CD14-positive monocyte (primary cell): ENCODE data around the gene LMO3. TPM values are rescaled to one million over a fixed set of nuclear protein-coding genes. Genes with fewer than 3 reads are reported as not detected.

ENCODE experiments used
- DNase-seq, 3 donors: peaks; one replicate each; pipeline ENCODE4 v3.0.0-alpha.2; 2011 to 2022
- H2AFZ ChIP-seq: 2 replicates; pipeline ENCODE4 v1.6.0; 2012; ENCODE audit warnings: mild to moderate bottlenecking, low read depth, low read length, inconsistent platforms; ENCODE audit not compliant: insufficient read depth, poor library complexity, severe bottlenecking
- H3K27ac ChIP-seq, 2 donors: 1 replicate in 1 of 2; 2 replicates in 1 of 2; pipeline ENCODE4 v1.5.1; 2012 to 2013; ENCODE audit warnings: low read length in 2 of 2, control low read depth in 1 of 2, inconsistent platforms in 1 of 2, low read depth in 1 of 2, mild to moderate bottlenecking in 1 of 2
- H3K27me3 ChIP-seq, 2 donors: one replicate each; pipeline versions ENCODE4 v1.6.0 to v1.6.1; 2011 to 2013; ENCODE audit warnings: low read length in 2 of 2; ENCODE audit not compliant: control insufficient read depth in 2 of 2, insufficient read depth in 2 of 2
- H3K36me3 ChIP-seq, 2 donors: replicated peaks in 1 of 2; 1 replicate in 1 of 2; 2 replicates in 1 of 2; pipeline versions ENCODE4 v1.5.1 to v1.6.1; 2012 to 2013; ENCODE audit warnings: low read length in 2 of 2, control low read depth in 1 of 2, inconsistent platforms in 1 of 2, mild to moderate bottlenecking in 1 of 2; ENCODE audit not compliant: insufficient read depth in 2 of 2, control insufficient read depth in 1 of 2
- H3K4me1 ChIP-seq, 2 donors: 1 replicate in 1 of 2; 2 replicates in 1 of 2; pipeline versions ENCODE4 v1.5.1 to v1.6.1; 2012 to 2013; ENCODE audit warnings: low read length in 2 of 2, control low read depth in 1 of 2, inconsistent platforms in 1 of 2, mild to moderate bottlenecking in 1 of 2, moderate library complexity in 1 of 2; ENCODE audit not compliant: insufficient read depth in 2 of 2, control insufficient read depth in 1 of 2
- H3K4me2 ChIP-seq: replicated peaks from 2 replicates; pipeline ENCODE3; 2012; ENCODE audit warnings: low read length, moderate library complexity, mild to moderate bottlenecking; ENCODE audit not compliant: poor library complexity, severe bottlenecking; ENCODE audit errors: extremely low read depth
- H3K4me3 ChIP-seq, 3 experiments: fragments of 200-600 bp in 1 of 3; sonication (generic) in 1 of 3; replicated peaks in 1 of 3; 1 replicate in 2 of 3; 2 replicates in 1 of 3; pipeline ENCODE4 v1.5.1; 2011 to 2013; ENCODE audit warnings: low read length in 3 of 3, mild to moderate bottlenecking in 3 of 3, control low read depth in 2 of 3, low read depth in 2 of 3, inconsistent platforms in 1 of 3, moderate library complexity in 1 of 3
- H3K79me2 ChIP-seq: 2 replicates; pipeline ENCODE4 v1.6.0; 2012; ENCODE audit warnings: mild to moderate bottlenecking, control low read depth, inconsistent platforms, low read length, moderate library complexity; ENCODE audit not compliant: insufficient read depth
- H3K9ac ChIP-seq: 2 replicates; pipeline ENCODE4 v1.6.0; 2017; ENCODE audit warnings: low read length, mild to moderate bottlenecking; ENCODE audit not compliant: insufficient read depth, poor library complexity, severe bottlenecking
- H3K9me3 ChIP-seq, 2 donors: replicated peaks in 1 of 2; 1 replicate in 1 of 2; 2 replicates in 1 of 2; pipeline versions ENCODE4 v1.5.1 to v1.6.1; 2012 to 2013; ENCODE audit warnings: low read length in 2 of 2, control low read depth in 1 of 2; ENCODE audit not compliant: control insufficient read depth in 1 of 2, insufficient read depth in 1 of 2
- H4K20me1 ChIP-seq: 2 replicates; pipeline ENCODE4 v1.6.0; 2012; ENCODE audit warnings: mild to moderate bottlenecking, low read length, control low read depth, moderate library complexity; ENCODE audit not compliant: insufficient read depth
- H3K27ac Mint-ChIP-seq, 7 donors: one replicate each; pipeline ENCODE4 v1.8.0; 2020; ENCODE audit warnings: mild to moderate bottlenecking in 7 of 7, mixed read lengths in 7 of 7, moderate library complexity in 6 of 7, inconsistent platforms in 2 of 7
- H3K27me3 Mint-ChIP-seq, 3 donors: one replicate each; pipeline ENCODE4 v1.8.0; 2021 to 2022; ENCODE audit warnings: low read depth in 3 of 3, mild to moderate bottlenecking in 3 of 3, mixed read lengths in 3 of 3, moderate library complexity in 3 of 3, inconsistent platforms in 1 of 3
- H3K36me3 Mint-ChIP-seq, 2 donors: one replicate each; pipeline ENCODE4 v1.8.0; 2020; ENCODE audit warnings: mixed read lengths in 2 of 2, inconsistent platforms in 1 of 2, mild to moderate bottlenecking in 1 of 2
- H3K4me1 Mint-ChIP-seq: one replicate; pipeline ENCODE4 v1.8.0; 2020; ENCODE audit warnings: mild to moderate bottlenecking, mixed read lengths
- H3K4me3 Mint-ChIP-seq, 2 donors: one replicate each; pipeline ENCODE4 v1.8.0; 2020; ENCODE audit warnings: mild to moderate bottlenecking in 2 of 2, mixed read lengths in 2 of 2, moderate library complexity in 1 of 2
- H3K9me3 Mint-ChIP-seq, 7 donors: one replicate each; pipeline ENCODE4 v1.8.0; 2020 to 2022; ENCODE audit warnings: mixed read lengths in 7 of 7, mild to moderate bottlenecking in 6 of 7, moderate library complexity in 6 of 7, inconsistent platforms in 2 of 7
- WGBS: methylation state at CpG from one replicate; pipeline ENCODE4 v1.1.5; 2013; ENCODE audit warnings: missing lambda C conversion rate; ENCODE audit not compliant: insufficient coverage; 5-methylcytosine and 5-hydroxymethylcytosine counted together
- intact Hi-C, 2 donors: fragments of 100-400 bp; cut with micrococcal nuclease; formaldehyde crosslinking; loops; one replicate each; pipeline versions ENCODE4 v1.15.0 to v1.15.1; 2023
- polyA plus RNA-seq, 3 donors: library from polyadenylated mRNA; depleted of rRNA in 1 of 3; unstranded in 2 of 3; stranded (reverse) in 1 of 3; fragments of 300-500 nt in 2 of 3; fragments of >200 nt in 1 of 3; fragmentation: Illumina TruSeq in 2 of 3; gene quantifications; 1 replicate in 2 of 3; 2 replicates in 1 of 3; pipeline ENCODE4 v1.2.3, GENCODE V29; 2012 to 2021
- TF ChIP-seq, protein P1 (sequence below): fragments of 200-600 bp; IDR thresholded peaks from one replicate; pipeline ENCODE4 v1.8.0; 2022; ENCODE audit warnings: antibody characterized with exemption, mild to moderate bottlenecking

LMO3 gene
- polyA plus RNA-seq, 3 donors: not detected

DNA sequence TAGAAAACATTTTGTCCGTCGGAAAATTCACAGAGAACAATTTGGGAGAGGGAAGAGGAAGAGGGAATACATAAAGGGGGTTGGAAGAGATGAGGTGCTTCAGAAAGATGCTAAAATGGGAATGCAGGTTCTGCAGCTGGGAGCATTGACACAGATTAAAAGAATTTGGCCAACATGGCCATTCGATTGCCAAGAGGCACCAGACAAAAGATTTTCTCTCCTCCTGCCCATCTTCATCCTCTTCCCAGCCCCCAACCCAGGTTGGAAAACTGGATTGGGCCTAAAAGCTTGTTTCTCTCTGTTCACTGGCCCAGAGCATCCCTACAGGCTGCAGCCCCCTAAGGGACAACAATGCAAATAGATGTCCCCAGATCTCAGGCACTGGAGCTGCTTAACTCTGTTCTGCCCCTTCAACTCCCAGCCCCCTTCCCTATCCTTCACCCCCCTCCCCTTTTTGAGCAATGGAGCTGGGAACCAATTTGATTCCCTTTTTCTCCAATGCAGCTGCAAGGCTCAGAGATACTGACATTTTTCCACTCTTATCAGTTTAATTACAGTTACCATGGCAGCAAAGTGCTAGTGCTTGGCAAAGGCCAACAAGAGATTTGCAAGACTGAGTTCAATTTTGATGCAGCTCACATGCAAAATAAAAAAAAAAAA is 1.9 kb downstream of the LMO3 start:
- H3K79me2 ChIP-seq: no peaks in the 10 kb centered on the region
- Mint-ChIP-seq H3K36me3 (no peaks in the 10 kb centered on the region), H3K4me3 (peak overlapping the region in 1 of 2 donors; percentile 56), H3K27me3 (peaks cover 55 to 66% (median 62%) of the 10 kb centered on the region in 3 donors), H3K27ac (peak overlapping the region in 1 of 7 donors; percentile 23), H3K4me1 (peaks cover 8% of the 10 kb centered on the region), H3K9me3 (peaks cover 0 to 8% (median 4%) of the 10 kb centered on the region in 7 donors)
- H3K9ac ChIP-seq: no peak overlapping the region
- H3K9me3 ChIP-seq: peaks cover 0 to 22% of the 10 kb centered on the region in 2 donors
- H3K4me1 ChIP-seq: peaks cover 0 to 2% of the 10 kb centered on the region in 2 donors
- 71% methylated on average over 1 of the region's 3 CpGs for WGBS
- no peaks in the 10 kb centered on the region for H4K20me1 ChIP-seq
- no peak for DNase-seq
- no peak overlapping the region for H3K27ac ChIP-seq
- H2AFZ ChIP-seq: no peak overlapping the region
- intact Hi-C loops: no loop called here
- H3K4me2 ChIP-seq: no peak overlapping the region
- peaks cover 53 to 66% of the 10 kb centered on the region in 2 donors for H3K27me3 ChIP-seq
- TF ChIP-seq, protein P1, sequence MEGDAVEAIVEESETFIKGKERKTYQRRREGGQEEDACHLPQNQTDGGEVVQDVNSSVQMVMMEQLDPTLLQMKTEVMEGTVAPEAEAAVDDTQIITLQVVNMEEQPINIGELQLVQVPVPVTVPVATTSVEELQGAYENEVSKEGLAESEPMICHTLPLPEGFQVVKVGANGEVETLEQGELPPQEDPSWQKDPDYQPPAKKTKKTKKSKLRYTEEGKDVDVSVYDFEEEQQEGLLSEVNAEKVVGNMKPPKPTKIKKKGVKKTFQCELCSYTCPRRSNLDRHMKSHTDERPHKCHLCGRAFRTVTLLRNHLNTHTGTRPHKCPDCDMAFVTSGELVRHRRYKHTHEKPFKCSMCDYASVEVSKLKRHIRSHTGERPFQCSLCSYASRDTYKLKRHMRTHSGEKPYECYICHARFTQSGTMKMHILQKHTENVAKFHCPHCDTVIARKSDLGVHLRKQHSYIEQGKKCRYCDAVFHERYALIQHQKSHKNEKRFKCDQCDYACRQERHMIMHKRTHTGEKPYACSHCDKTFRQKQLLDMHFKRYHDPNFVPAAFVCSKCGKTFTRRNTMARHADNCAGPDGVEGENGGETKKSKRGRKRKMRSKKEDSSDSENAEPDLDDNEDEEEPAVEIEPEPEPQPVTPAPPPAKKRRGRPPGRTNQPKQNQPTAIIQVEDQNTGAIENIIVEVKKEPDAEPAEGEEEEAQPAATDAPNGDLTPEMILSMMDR: no peak
- no peak overlapping the region for H3K4me3 ChIP-seq
- H3K36me3 ChIP-seq: no peaks in the 10 kb centered on the region

DNA sequence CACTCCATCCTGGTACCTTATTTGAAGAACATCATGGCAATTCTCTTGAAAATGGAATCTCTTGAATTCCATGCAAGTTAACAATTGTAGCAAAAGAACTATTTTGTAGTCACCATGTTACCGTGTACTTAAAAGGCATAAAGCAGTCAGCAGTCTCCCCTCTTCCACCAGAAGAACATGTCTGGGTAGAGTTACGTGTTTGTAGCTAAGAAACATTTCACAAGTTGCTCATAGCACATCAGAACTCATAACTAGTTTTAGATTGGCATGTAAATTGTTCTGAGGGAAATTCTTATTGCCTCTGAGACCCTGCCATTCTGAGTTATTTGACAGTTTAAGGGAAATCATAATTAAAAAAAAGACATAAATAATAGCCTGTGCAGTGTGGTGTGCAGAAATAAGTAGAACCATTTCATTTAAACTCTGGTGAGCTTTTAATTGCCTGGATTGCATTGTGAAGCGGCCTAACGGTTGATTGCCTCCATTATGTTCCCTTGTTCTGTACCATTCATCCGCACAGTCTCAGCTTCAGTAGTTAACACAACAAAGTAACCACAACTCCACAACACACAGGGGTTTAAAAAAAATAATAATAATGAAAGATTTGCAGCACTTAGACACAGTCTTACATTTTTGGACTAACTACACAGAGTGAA is 2.6 kb downstream of the LMO3 start:
- H3K9ac ChIP-seq: no peak overlapping the region
- H3K4me2 ChIP-seq: no peak overlapping the region
- H3K27ac ChIP-seq: no peak overlapping the region
- Mint-ChIP-seq H3K27ac (no peak overlapping the region), H3K4me1 (peaks cover 8% of the 10 kb centered on the region), H3K36me3 (no peaks in the 10 kb centered on the region), H3K4me3 (peak overlapping the region in 1 of 2 donors; percentile 56), H3K9me3 (peaks cover 0 to 8% (median 3%) of the 10 kb centered on the region in 7 donors), H3K27me3 (peaks cover 49 to 62% (median 56%) of the 10 kb centered on the region in 3 donors)
- no peak for DNase-seq
- H3K27me3 ChIP-seq: peaks cover 47 to 60% of the 10 kb centered on the region in 2 donors
- H3K4me3 ChIP-seq: no peak overlapping the region
- intact Hi-C loops: no loop called here
- WGBS: no CpG with 5 or more reads among the region's 5 CpGs
- H4K20me1 ChIP-seq: no peaks in the 10 kb centered on the region
- no peaks in the 10 kb centered on the region for H3K36me3 ChIP-seq
- H2AFZ ChIP-seq: no peak overlapping the region
- H3K4me1 ChIP-seq: peaks cover 0 to 2% of the 10 kb centered on the region in 2 donors
- TF ChIP-seq, protein P1: no peak
- no peaks in the 10 kb centered on the region for H3K79me2 ChIP-seq
- peaks cover 0 to 22% of the 10 kb centered on the region in 2 donors for H3K9me3 ChIP-seq
